ENCODE measurements around the gene METTL5. TPM values are rescaled to one million over a fixed set of nuclear protein-coding genes. Genes with fewer than 3 reads are reported as not detected.

METTL5 gene
- total and polyA plus RNA-seq, 9 of the 15 experiments (the other 6 are each of a cell fraction or from before 2014, with no cell fraction given): 149 to 471 (median 224) TPM

DNA sequence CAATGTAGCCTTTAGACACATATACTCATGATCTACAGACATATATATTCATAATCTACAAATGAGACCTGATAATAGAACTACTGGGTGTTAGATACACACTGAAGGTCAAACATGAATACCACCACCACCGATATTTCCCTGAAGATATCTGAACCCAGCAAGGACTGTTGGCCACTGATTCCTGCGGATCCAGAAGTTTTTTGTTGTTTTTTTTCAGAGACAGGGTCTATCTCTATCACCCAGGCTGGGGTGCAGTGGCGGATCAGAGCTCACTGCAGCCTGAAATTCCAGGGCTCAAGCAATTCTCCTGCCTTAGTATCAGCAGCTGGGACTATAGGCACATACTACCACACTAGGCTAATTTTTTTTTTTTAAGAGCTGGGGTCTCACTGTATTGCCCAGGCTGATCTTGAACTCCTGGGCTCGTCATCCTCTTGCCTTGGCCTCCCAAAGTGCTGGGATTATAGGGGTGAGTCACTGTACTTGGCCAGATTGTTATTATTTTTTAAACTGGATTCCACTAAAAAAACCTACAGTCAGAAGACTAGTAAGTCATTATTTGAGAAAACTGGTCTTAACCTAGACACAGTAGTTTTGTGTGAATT, 1.8 kb downstream of the METTL5 start:
- H3K4me2 ChIP-seq (ENCODE audit: insufficient read depth, low read length): peak overlapping the region; percentile 89
- no peak overlapping the region for H2AFZ ChIP-seq (ENCODE audit: low read depth, low read length)
- H3K4me3 ChIP-seq: peak overlapping the region; percentile 65
- no peaks in the 10 kb centered on the region for H3K27me3 ChIP-seq (ENCODE audit: control insufficient read depth in 2 of 2, insufficient read depth in 2 of 2, low read length in 2 of 2)
- peak overlapping the region; percentile 33; the same call in 1 of the 3 replicates for H3K27ac ChIP-seq (ENCODE audit: extremely low read depth, low read depth, low read length)
- peaks cover 49% of the 10 kb centered on the region for H3K36me3 ChIP-seq (ENCODE audit: control insufficient read depth, insufficient read depth, low read length)
- ChIA-PET POLR2A (interaction anchor here (0.5 to 1.8 kb wide), 5 partner anchors 7 to 1106 kb away, joined by 3 to 6 read pairs (median 4); partner anchors contain the start of gene GORASP2), CTCF (ENCODE audit: low intra/inter-chr PET ratio) (interaction anchor here (3.5 kb wide), 1 partner anchor 55 kb away, joined by 57 read pairs; no protein-coding TSS in a partner anchor)
- H3K79me2 ChIP-seq (ENCODE audit: control insufficient read depth, insufficient read depth, low read length): peaks cover 58% of the 10 kb centered on the region
- BruUV-seq (replicated peaks): no TSS peak
- H3K9ac ChIP-seq (ENCODE audit: insufficient read depth in 1 of 2, low read depth in 2 of 2, low read length in 2 of 2): peak overlapping the region; percentile 82 to 88; a peak in 3 of 4 replicates
- FAIRE-seq (no peak), DNase-seq (ENCODE audit: extremely low read depth in 1 of 4, low spot score in 3 of 4) (peak in 1 of 4 experiments; percentile 53), ATAC-seq (no peak)
- no peaks in the 10 kb centered on the region for H3K9me1 ChIP-seq (ENCODE audit: control insufficient read depth, insufficient read depth, low read length)
- intact Hi-C loops (cut with micrococcal nuclease): loop anchor here (10.0 kb wide), 1 partner anchor 542 kb away; no protein-coding TSS in a partner anchor
- H4K20me1 ChIP-seq (replicated peaks; ENCODE audit: control insufficient read depth, insufficient read depth, low read length): 0 out of 2 replicates have a peak, but pooled peaks cover 2% of the 10 kb centered on the region
- H3K9me3 ChIP-seq (replicated peaks; ENCODE audit: control insufficient read depth, insufficient read depth, low read depth, low read length): no peaks in the 10 kb centered on the region
- WGBS (ENCODE audit: insufficient coverage, low coverage, missing lambda C conversion rate): 12% methylated on average over 4 of the region's 4 CpGs
- in situ Hi-C loops (cut with MboI): loop anchor here (5.0 kb wide), 1 partner anchor 104 kb away; no protein-coding TSS in a partner anchor
- H3K4me1 ChIP-seq (replicated peaks in 1 of 2; ENCODE audit: control insufficient read depth in 2 of 2, insufficient read depth in 2 of 2, low read length in 2 of 2): peaks cover 12 to 28% of the 10 kb centered on the region in 2 experiments; a peak in 4 of 5 replicates
- TF ChIP-seq SMARCA4 (IDR thresholded peaks at IDR 0.05) (0 out of 2 replicates have a peak, but pooled peaks have one; percentile 19), POLR2AphosphoS5 (IDR thresholded peaks at IDR 0.05; ENCODE audit: control insufficient read depth, insufficient read depth, low read depth, low read length) (peak; percentile 21; the same call in 1 of the 2 replicates), FOXM1 (IDR thresholded peaks at IDR 0.05; ENCODE audit: low read depth) (0 out of 2 replicates have a peak, but pooled peaks have one; percentile 17), FOXM1 (CRISPR knock-in tag; IDR thresholded peaks at IDR 0.05; ENCODE audit: low read depth) (no peak), SMARCA5 (IDR thresholded peaks at IDR 0.05) (peak; percentile 60; the same call in 1 of the 2 replicates), SMARCE1 (IDR thresholded peaks at IDR 0.05) (0 out of 2 replicates have a peak, but pooled peaks have one; percentile 35), GATAD2A (IDR thresholded peaks at IDR 0.05) (no peak), ZNF699 (CRISPR knock-in tag; IDR thresholded peaks at IDR 0.05; ENCODE audit: insufficient replicate concordance) (no peak), NCOR1 (IDR thresholded peaks at IDR 0.05) (peak; percentile 48; the same call in 1 of the 2 replicates), ZKSCAN3 (CRISPR knock-in tag; IDR thresholded peaks at IDR 0.05) (no peak), DPF2 (IDR thresholded peaks at IDR 0.05) (peak; percentile 40; the same call in 1 of the 2 replicates), FOSL1 (tag; conservative IDR thresholded peaks at IDR 0.05) (peak; percentile 30; the same call in 1 of the 2 replicates)
- TF ChIP-seq, protein P1, sequence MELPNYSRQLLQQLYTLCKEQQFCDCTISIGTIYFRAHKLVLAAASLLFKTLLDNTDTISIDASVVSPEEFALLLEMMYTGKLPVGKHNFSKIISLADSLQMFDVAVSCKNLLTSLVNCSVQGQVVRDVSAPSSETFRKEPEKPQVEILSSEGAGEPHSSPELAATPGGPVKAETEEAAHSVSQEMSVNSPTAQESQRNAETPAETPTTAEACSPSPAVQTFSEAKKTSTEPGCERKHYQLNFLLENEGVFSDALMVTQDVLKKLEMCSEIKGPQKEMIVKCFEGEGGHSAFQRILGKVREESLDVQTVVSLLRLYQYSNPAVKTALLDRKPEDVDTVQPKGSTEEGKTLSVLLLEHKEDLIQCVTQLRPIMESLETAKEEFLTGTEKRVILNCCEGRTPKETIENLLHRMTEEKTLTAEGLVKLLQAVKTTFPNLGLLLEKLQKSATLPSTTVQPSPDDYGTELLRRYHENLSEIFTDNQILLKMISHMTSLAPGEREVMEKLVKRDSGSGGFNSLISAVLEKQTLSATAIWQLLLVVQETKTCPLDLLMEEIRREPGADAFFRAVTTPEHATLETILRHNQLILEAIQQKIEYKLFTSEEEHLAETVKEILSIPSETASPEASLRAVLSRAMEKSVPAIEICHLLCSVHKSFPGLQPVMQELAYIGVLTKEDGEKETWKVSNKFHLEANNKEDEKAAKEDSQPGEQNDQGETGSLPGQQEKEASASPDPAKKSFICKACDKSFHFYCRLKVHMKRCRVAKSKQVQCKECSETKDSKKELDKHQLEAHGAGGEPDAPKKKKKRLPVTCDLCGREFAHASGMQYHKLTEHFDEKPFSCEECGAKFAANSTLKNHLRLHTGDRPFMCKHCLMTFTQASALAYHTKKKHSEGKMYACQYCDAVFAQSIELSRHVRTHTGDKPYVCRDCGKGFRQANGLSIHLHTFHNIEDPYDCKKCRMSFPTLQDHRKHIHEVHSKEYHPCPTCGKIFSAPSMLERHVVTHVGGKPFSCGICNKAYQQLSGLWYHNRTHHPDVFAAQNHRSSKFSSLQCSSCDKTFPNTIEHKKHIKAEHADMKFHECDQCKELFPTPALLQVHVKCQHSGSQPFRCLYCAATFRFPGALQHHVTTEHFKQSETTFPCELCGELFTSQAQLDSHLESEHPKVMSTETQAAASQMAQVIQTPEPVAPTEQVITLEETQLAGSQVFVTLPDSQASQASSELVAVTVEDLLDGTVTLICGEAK (IDR thresholded peaks at IDR 0.05): 0 out of 2 replicates have a peak, but pooled peaks have one; percentile 14
- TF ChIP-seq, protein P1 (CRISPR knock-in tag; IDR thresholded peaks at IDR 0.05): no peak

Data from K562 (cell line).